ENCODE measurements around the gene ABCB11.

Gene ABCB11

DNA sequence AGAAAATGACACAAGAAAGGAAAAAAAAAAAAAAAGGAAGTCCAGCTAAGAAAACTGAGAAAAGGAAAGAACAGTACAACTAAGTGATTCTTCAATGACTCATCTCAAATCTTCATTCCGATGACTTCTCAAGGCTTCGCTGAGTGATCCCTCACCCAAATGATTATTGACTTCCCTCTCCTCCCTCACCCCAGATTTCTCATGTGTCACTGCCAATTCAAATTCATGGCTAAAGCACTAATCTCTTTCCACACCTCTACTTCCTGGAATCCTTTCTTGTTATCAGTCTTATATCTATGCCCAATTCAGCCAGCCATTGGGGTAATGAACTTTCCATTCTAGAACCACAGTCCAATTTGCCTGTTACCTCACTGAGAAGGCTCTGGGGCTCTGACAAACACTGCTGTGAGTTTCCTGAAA lies 7.2 kb upstream of the ABCB11 start:
- H3K4me1 ChIP-seq = no peaks in the 10 kb centered on the region
- no peak overlapping the region for H3K27ac ChIP-seq
- no peak overlapping the region for H3K4me3 ChIP-seq
- no peak for DNase-seq
- H3K36me3 ChIP-seq = no peaks in the 10 kb centered on the region
- intact Hi-C loops (cut with DNase I; ENCODE audit: low total_unique reads) = no loop called here
- H3K27me3 ChIP-seq = no peaks in the 10 kb centered on the region
- TF ChIP-seq, protein P1, sequence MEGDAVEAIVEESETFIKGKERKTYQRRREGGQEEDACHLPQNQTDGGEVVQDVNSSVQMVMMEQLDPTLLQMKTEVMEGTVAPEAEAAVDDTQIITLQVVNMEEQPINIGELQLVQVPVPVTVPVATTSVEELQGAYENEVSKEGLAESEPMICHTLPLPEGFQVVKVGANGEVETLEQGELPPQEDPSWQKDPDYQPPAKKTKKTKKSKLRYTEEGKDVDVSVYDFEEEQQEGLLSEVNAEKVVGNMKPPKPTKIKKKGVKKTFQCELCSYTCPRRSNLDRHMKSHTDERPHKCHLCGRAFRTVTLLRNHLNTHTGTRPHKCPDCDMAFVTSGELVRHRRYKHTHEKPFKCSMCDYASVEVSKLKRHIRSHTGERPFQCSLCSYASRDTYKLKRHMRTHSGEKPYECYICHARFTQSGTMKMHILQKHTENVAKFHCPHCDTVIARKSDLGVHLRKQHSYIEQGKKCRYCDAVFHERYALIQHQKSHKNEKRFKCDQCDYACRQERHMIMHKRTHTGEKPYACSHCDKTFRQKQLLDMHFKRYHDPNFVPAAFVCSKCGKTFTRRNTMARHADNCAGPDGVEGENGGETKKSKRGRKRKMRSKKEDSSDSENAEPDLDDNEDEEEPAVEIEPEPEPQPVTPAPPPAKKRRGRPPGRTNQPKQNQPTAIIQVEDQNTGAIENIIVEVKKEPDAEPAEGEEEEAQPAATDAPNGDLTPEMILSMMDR (IDR thresholded peaks at IDR 0.05) = no peak
- no peaks in the 10 kb centered on the region for H3K9me3 ChIP-seq

DNA sequence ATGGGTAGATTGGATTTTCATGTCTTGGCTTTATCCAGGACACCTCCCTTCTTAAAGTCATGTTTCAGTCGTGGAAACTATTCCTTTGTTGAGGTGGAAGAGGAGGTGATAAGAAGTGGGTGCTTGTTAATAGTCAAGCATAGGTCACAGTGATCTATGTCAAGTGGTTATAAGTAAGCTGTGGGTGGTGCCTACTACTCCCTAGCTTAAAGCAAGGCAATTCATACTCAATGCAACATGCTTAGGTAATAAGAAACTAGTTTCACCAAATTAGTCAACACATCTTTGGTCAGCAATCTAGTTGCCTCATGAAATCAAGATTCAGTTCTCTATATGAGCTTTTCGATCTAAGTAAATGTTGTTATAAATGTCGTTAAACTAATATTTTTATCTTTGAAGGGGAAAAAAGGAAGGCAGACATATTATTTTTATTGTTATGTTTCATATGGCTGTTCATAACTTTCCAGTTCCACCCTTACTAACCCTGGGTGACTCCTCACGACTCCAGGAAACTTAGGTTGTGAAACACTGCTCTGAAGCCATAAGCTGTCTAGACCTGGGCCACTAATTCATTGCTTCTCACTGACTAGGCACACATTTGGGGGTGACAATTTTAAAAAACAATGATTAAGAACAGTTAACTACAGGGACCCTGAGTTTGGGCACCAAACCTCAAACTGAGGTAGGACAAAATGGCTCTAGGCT lies 5.8 kb upstream of the ABCB11 start:
- DNase-seq = no peak
- no peak overlapping the region for H3K4me3 ChIP-seq
- intact Hi-C loops (cut with DNase I; ENCODE audit: low total_unique reads) = no loop called here
- no peak overlapping the region for H3K27ac ChIP-seq
- H3K4me1 ChIP-seq = no peaks in the 10 kb centered on the region
- no peaks in the 10 kb centered on the region for H3K36me3 ChIP-seq
- H3K9me3 ChIP-seq = no peaks in the 10 kb centered on the region
- no peaks in the 10 kb centered on the region for H3K27me3 ChIP-seq
- TF ChIP-seq, protein P1 (IDR thresholded peaks at IDR 0.05) = no peak

DNA sequence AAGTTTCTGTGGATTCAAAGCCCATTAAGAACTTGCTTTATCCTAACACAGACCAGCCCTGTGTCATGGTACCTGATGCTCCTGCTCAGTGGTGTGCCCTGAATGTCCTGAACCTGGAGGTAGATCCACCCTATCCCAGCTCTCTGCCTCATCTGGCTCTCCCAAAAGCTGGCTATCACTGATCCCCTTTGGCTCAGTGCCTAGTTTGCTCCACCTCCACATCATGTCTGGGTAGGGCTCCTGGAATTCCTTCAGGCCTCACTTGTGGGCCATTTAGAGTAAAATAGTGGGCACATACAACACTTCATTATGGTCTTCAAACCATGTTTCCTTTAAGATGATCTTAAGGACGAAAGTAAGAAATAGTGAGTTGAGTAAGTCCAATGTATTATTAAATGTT lies 4.8 kb upstream of the ABCB11 start:
- Histone ChIP-seq H3K27me3 (no peaks in the 10 kb centered on the region), H3K9me3 (no peaks in the 10 kb centered on the region), H3K27ac (no peak overlapping the region), H3K36me3 (no peaks in the 10 kb centered on the region), H3K4me3 (no peak overlapping the region), H3K4me1 (no peaks in the 10 kb centered on the region)
- TF ChIP-seq, protein P1 (IDR thresholded peaks at IDR 0.05) = no peak
- no peak for DNase-seq
- intact Hi-C loops (cut with DNase I; ENCODE audit: low total_unique reads) = no loop called here

DNA sequence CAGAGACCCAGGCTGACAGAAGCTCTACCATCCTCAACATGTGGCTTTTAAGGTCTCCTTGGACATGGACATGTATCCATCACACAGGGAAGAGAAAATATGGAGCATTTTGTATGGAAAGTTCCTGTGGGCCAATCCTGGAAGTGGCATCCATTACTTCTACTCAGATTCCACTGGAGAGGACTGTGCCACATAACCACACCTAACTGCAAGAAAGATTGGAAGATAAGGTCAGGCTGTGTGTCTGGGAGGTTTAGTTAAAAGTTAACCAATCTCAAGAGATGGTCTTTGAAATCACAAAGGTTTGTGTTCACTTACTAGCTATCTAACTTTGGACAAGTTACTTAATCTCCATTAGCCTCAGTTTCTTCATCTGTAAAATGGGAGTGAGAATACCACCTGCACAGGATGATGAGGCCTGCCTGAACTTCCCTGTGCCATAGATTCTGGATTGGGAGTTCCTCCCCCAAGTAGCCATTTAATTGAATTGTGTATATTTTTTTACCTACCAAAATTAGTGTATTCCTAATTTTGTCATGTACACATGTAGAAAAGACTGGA lies 3.9 kb upstream of the ABCB11 start:
- Histone ChIP-seq H3K9me3 (no peaks in the 10 kb centered on the region), H3K36me3 (no peaks in the 10 kb centered on the region), H3K27ac (no peak overlapping the region), H3K4me3 (no peak overlapping the region), H3K4me1 (no peaks in the 10 kb centered on the region), H3K27me3 (no peaks in the 10 kb centered on the region)
- TF ChIP-seq, protein P1 (IDR thresholded peaks at IDR 0.05) = no peak
- DNase-seq = no peak
- intact Hi-C loops (cut with DNase I; ENCODE audit: low total_unique reads) = no loop called here

DNA sequence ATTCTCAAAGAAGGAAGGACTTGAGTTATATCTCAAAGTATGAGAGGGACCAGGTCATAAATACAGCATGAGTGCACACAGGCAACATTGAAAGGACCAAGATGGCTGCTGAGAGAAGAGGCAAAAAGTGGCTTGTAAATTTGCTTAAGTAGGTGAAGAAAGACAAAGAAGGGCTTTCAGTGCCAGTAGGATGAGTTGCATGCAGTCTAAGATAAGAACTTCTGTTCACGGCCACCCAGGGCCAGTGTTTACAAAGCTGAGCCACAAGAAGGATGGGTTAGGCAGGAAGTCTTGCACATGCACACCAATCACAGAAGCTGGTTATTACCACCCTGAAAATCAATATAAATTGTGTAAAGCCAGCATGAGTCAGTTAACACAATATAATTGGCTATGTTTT lies 3.1 kb upstream of the ABCB11 start:
- intact Hi-C loops (cut with DNase I; ENCODE audit: low total_unique reads) = no loop called here
- H3K27ac ChIP-seq = no peak overlapping the region

More for the DNA sequence above, 3.1 kb upstream of the ABCB11 start:
- H3K9me3 ChIP-seq = no peaks in the 10 kb centered on the region
- TF ChIP-seq, protein P1 (IDR thresholded peaks at IDR 0.05) = no peak
- no peaks in the 10 kb centered on the region for H3K27me3 ChIP-seq
- no peak overlapping the region for H3K4me3 ChIP-seq
- no peak for DNase-seq
- no peaks in the 10 kb centered on the region for H3K36me3 ChIP-seq
- H3K4me1 ChIP-seq = no peaks in the 10 kb centered on the region

All from tibial artery (tissue), 4 donors.